GM18520 (cell line): ENCODE data around the gene SLC25A38.

Experiments
- ATAC-seq: cut with Tn5 transposase; IDR thresholded peaks from one replicate; pipeline ENCODE4 v1.9.1; 2021; ENCODE audit not compliant: unreplicated experiment

SLC25A38 gene

DNA sequence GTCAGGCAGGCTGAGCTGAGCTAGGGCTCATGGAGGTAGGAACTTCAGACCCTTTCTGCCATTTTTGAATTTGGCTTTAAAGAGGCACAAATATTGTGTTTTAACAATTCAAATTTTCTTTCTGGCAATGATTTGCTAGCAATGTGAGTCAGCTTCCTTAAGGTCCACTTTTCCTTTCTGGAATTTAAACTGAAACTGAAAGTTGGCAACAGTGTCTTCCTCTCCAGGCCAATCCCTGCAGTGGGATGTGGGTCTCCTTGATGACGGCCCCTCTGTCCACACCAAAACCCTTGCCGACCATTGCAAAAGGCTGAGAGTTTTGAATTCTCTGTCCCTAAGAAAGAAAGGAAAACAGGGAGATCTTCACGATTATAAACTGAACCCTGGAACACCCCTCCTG is 50.5 kb downstream of the SLC25A38 start:
- ATAC-seq: no peak

DNA sequence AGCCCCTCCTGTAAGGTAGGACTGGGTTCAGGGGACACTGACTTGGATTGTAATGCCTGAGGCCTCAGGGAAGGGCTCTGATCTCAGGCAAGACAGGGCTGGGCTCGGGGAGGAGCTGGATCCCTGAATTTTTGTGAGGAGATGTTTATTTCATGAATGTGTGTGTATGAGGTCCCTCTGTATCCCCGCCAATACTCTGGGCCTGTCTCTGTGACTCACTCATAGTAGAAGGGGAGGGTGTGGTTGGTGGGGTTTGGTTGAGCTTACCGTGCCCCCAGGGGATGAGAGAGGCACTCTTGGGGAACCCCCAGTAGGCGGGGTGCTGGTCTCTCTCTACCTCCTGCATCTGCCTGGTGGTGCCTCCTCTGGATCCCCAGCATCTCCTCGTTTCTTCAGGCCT is 51.4 kb downstream of the SLC25A38 start:
- no peak for ATAC-seq

DNA sequence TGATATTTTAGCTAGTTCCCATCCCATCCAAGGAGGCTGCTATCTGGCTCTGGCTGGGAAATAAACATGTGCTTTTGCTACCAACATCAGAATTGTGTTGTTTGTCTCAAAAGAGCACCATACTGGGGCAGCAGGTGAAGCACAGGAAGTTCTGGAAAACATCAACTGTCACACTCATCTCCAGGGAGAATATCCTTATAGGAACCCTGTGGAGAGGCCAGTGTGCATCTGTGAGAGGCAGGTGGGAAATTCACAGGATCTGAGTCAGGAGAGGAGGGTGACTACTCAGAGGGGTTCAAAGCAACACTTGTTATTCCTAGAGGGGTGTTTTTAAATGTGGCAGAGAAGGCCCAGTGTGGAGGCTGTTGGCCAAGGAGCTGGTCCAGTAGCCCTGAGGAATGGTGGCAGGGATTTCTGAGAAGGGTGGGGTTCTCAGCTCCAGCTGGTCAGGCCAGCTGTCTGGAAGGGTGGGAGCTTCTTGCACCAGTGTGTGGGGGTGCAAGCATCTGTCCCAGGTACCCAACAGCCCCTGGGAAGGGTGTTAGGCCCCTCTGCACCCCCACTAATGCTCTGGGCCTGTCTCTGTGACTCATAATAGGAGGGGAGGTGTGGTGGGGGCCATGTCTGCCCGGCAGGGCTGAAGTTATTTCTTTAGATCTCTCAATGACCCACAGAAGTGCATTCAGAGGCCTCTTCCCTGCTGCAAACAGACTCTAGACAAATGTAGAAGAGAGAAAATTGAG is 52.0 kb downstream of the SLC25A38 start:
- no peak for ATAC-seq

DNA sequence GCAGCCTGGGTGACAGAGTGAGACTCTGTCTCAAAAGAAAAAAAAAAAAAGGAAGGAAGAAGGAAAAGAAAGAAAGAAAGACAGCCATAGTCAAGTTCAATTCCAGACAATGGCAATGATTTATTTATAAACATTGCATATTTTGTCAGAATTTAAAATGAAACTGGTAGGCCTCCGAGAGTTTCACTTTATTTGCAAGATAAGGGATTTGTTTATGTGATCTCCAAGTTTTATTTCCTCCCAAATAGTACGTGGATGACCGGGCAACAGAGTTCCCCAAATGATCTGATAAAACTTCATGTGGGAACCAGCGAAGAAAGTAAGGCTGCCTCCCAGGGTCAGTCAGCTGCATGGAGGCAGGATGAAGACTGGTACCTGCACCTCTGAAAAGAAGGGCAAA is 55.7 kb downstream of the SLC25A38 start:
- ATAC-seq: no peak

DNA sequence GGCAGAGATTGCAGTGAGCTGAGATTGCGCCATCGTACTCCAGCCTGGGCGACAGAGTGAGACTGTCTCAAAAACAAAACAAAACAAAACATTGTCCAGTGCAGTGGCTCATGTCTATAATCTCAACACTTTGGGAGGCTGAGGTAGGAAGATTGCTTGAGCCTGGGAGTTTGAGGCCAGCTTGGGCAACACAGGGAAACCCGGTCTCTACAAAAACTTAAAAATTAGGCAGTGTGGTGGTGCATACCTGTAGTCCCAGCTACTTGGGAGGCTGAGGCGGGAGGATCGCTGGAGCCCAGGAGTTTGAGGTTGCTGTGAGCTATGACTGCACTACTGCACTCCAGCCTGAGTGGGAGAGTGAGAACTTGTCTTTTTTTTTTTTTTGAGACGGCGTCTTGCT is 57.1 kb downstream of the SLC25A38 start:
- no peak for ATAC-seq

DNA sequence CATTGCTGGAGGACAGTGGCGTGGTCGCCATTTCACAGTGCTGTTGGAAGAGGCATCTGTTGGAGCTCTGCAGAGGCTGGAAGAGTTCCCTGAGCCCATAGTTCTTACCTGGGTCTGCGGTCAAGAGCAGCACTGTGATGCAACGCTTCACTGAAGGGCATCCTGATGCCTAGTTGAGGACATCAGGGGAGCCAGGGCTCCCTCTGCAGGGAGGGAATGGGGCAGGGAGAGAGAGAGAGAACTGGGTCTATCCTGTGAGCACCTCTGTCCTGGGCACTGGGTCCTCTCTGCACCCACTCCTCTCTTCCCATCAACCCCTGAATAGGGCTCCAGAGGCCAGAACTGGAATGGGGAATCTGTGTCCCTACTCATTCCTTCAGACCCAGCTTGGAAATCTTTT is 60.4 kb downstream of the SLC25A38 start:
- ATAC-seq: no peak

DNA sequence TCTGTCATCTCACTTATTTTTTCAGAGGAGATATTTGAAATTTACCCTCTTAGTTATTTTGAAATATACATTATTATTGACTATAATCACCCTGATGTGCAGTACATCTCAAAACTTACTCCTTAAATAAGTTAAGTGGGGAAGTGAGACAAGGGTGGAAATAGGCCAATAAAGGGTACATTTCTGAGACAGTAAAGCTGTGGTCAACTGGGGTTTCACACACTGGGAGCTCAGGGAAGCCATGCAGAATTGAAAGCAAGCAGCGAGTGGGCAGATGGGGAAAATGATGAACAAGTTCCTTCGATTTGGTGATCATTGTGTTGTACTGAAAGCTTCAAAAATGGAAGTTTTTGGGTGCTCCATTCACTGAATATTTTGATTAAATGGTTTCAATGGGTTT is 62.8 kb downstream of the SLC25A38 start:
- no peak for ATAC-seq

DNA sequence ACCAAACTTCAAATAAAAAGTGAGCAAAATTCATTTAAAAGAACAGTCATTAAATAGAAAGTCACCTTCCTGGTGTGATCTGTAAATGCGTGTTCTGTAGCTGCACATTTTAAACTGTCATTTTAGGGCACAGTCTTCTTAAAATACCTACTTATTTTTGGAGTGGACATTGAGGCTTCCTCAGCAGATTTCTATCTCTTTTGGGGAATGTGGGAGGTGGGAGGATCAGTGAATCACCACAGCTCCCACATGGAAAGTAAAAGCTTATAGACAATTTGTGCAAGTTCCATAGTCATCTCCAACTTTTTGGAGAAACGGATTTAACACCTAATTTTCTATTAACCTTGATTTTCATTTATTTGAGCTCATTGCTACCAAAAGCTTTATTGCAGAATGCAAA is 63.3 kb downstream of the SLC25A38 start:
- no peak for ATAC-seq
